Activated CD4-positive, alpha-beta T cell treated with anti-CD3 and anti-CD28 coated beads, Interleukin-2, Interleukin-6, amounts not matched to agents 100 ng/mL and 50 ng/mL, durations not matched to agents 16 hours and 8 hours (primary cell): ENCODE measurements around the gene NPBWR2.

Experiments
- DNase-seq: peaks from one replicate; pipeline ENCODE4 v3.0.0-alpha.2; 2020

The NPBWR2 gene

DNA sequence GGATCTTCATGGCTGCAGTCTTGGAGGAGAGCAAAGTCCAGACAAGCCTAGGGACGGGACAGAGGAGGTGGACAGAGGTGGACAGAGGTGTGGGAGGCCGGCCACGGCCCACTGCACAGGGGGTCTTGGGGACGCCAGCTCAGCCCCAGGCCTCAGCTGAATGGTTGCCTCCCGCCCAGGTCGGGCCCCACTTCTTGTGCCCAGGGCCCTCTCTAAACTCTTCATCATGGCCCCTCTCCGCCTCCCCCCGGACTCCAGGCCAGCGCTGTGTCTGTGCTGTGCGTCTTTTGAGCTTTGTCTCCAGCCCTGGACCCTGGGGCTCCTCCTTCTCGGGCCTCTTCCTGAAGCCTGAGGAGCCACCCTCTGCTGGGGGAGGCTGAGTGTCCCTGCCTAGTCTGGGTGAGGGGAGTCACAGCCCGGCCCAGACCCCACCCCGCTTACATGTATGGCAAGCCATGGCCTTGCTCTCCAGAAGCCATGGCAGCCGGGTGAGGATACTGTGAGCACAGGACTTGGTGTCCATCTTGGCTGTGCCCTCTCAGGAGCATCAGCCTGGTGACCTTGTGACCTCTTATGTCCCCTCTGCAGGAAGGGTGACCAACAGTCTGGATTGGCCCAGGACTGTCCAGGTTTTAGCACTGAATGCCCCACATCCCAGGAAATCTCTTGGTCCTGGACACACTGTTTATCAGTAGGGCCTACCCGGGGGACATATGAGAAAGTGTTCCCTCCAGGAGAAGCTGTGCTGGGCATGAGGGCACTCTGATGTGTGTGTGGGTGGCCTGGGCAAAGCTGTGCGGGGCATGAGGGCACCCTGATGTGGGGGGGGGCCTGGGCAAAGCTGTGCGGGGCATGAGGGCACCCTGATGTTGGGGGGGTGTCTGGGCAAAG lies 9.4 kb upstream of the NPBWR2 start:
- no peak for DNase-seq

DNA sequence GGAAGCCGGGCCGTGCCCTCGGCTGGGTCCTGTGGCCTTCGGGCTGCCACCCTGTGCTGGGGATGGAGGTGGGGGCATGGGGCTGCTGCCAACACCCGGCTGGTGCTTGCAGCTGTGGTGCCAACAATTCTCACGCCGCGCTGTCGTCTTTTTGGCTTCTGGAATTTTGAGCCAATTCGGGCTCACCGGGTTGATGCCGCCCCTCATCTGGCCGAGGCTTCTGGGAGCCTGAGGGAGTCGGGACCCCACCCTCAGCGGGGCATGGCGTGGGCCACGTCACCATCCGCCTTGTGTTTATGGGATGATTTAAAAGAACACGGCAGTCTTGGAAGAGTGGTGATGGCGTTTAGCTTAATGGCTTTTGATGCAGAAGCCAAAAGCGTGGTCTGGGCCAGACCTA lies 8.7 kb upstream of the NPBWR2 start:
- DNase-seq: no peak

DNA sequence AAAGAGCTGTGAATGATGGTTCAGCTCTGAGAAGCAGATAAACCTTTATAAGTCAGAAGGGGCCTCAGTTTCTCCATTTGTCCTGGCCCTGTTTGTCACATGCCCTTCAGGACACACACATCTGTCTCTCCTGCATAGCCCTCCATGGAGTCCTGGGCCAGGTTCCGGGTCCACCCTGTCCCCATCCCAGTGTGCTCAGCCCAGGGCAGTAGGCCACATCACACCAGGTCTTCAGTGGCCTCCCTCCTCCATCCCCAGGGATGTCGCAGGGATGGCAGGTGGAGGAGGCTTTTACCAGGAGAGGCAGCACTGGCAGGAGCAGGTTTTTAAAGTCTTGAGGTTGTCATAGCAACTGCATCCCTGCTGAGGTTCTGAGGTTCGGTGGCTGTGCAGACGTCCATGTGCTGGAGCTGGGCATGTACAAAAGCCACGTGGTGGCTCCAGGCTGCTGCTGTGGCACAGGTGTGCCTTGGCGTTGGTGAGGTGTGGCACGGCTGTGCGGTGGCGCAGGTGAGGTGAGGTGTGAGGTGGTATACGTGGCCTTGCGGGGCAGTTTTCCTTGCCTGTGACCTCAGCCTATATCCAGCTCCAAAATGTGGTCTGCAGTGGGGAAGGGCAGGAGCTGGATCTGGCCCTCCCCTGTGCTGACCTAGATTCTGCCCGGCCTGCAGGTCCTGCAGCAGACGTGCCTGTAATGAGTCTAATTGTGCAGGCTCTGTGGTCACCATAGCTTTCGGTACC lies 8.0 kb upstream of the NPBWR2 start:
- no peak for DNase-seq

GRCh38 chr20:64114356-64114971 lies 7.1 kb upstream of the NPBWR2 start:
- no peak for DNase-seq

DNA sequence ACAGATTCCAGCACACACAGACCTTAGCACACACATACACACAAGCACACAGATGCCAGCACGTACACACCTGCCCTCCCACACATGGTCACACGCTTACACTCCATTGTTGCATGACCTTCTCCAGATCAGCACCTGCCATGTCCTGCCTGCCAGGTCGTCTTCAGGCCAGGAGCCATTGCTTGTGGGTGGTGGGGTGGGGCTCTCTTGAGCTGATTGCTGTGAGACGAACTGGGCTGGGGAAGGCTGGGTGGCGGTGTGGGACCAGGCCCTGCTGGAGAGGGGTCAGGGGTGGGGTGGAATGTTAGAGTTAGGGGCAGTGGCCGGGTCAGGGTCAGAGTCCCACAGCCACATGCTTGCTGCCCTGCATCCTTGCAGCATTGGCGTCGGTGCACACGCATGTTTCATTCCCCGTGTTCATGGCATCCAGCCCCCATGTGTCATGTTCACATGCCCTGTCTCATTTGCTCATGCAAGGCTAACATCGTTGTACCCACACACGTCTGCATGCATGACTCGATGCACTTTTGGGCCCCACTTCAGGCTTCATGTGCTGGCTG lies 6.5 kb upstream of the NPBWR2 start:
- DNase-seq: no peak

- no peak for DNase-seq
Measured at GRCh38 chr20:64113444-64113775, 6.0 kb upstream of the NPBWR2 start.

DNA sequence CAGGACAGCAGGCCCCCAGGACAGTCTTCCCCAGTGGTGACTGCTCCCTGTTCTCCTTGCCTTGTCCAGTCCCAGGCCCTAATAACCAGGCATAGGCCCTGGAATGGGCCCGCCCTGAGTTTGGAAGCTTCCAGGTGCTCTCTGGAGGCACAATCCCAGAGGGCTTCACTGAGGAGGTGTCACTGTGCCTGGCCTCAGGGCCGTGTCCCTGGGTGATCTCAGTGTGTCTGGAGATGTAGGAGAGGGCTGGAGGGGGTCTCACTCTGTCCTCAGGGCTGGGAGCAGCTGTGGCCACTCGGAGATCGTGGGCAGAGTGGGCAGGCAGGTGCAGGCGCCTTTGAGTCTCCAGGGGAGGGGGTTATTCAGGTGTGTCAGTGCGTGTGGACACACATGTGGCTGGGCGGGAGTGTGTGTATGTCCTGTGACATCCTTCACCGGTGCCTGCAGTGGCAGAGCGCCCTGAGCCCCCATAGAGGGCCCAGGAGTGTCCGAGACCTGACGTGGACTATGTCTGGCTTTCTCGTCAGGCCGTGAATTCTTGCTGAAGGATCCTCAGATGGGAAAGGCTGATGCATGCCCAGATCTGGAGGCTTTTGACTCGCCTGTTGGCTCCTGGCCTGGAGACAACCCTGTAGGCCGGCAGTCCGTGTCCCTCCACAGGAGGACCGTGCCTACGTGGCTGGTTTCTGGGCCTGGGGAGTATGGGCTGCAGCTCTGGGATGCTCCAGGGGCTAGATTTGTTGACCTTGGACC lies 5.5 kb upstream of the NPBWR2 start:
- DNase-seq: no peak

GRCh38 chr20:64111841-64112641 lies 4.7 kb upstream of the NPBWR2 start:
- DNase-seq: no peak

- no peak for DNase-seq
Measured at GRCh38 chr20:64110411-64111068, 3.2 kb upstream of the NPBWR2 start.

GRCh38 chr20:64109831-64110391 lies 2.5 kb upstream of the NPBWR2 start:
- no peak for DNase-seq

GRCh38 chr20:64108731-64109681 lies 1.6 kb upstream of the NPBWR2 start:
- DNase-seq: no peak

GRCh38 chr20:64107736-64108457 lies 532 bp upstream of the NPBWR2 start:
- no peak for DNase-seq

DNA sequence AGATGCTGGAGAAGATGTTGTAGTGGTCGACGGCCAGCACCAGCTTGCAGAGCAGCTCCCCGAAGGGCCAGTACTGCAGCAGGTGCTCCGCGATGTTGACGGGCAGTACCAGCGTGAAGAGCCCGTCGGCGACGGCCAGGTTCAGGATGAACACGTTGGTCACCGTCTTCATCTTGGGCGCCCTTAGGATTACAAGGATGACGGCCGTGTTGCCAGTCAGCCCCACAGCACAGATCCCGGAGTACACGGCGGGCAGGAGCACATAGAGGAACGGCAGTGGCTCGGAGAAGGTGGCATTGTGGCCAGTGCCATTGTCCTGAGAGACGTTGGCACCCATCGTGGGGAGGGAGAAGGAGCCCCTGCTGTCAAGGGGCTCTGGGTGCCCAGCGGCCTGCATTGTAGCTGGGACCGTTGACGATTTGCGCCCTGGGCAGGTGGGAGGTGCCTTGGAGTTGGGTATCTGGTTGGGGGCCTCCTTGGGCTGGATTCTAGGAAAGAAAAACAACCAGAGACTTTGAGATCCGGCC lies 867 bp downstream of the NPBWR2 start:
- DNase-seq: no peak

DNA sequence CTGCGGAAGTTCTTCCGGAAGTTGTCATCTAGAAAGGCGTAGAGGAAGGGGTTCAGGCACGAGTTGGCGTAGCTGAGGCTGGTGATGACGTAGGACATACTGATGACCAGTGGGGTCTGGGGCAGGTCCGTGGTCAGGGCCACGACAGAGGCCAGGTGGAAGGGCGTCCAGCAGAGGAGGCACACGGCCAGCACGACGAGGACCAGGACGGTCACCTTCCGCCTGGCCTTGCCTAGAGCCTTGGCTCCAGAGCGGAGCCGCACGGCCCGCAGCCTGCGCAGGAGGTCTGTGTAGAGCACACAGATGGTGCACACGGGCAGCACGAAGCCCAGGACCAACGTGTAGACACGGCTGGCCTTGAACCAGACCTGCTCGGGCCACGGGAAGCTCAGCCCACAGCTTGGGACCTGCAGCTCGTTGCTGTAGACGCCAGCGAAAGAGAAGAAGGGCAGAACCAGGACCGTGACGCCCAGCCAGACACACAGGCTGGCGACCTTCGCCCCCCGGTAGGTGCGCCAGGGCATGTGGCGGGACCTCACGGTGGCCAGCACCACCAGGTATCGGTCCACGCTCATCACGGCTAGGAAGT lies 1.4 kb downstream of the NPBWR2 start:
- no peak for DNase-seq

- DNase-seq: no peak
Measured at GRCh38 chr20:64104667-64105451, 2.5 kb downstream of the NPBWR2 start.

GRCh38 chr20:64103871-64104666 lies 3.3 kb downstream of the NPBWR2 start:
- DNase-seq: no peak
